ENCODE measurements around the gene OSGIN1.

Gene OSGIN1

DNA sequence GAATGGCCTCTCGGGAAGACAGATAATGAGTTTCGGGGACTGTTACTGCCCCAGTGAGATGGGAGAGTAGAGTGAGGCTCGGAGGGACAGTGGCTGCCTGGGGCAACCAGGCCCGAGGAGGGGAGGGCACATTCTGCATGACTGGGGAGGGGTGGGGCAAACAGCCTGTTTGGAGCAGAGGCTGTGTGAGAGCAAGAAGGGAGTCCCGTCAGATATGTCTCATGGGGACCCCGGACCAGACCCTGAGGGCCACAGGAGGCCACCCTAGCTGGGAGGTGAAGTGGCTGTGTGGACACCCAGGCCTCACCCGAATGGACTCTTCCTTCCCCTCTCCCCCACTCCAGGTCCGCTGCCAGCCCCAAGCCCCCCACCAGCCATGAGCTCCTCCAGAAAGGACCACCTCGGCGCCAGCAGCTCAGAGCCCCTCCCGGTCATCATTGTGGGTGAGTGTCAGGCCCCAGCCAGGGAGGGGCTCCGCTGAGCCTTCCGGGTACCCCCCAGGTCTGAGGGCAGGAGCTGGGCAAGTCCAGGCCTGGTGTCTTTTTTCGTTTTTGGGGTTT, 4.3 kb downstream of the OSGIN1 start:
- DNase-seq (ENCODE audit: low spot score), result no peak

DNA sequence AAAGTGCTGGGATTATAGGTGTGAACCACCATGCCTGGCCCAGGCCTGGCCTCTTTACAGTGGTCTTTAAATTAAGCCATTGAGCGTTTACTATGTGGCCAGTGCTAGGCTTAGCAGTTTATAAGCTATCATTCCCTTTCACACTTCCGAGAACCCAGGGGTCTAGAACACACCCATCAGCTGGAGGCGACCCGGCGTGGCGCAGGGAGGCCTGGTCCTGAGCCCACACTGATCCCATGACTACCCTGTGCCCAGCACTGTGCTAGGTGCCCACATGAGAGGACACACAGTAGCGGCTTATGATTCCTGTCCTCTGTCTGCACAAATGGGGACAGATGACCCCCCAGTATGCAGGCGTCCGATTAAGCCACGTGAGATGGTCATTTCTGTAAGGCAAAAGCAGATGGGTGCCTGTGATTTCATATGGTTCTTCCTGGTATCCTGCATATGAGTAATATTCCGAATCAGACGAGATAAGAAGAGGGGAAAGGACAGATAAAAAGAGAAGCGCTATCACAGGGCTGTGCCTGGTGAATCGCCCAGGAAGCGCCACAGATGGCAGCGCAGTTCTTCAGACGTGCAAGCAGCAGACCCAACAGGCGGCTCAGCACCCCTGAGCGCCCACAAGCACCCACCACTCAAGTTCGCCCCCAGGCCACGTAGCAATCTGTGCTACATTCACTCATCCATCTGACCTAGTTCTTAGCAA, 5.3 kb downstream of the OSGIN1 start:
- no peak for DNase-seq (ENCODE audit: low spot score)

- DNase-seq (ENCODE audit: low spot score), result no peak
These were observed 6.0 kb downstream of the OSGIN1 start for GRCh38 chr16:83958846-83959565.

DNA sequence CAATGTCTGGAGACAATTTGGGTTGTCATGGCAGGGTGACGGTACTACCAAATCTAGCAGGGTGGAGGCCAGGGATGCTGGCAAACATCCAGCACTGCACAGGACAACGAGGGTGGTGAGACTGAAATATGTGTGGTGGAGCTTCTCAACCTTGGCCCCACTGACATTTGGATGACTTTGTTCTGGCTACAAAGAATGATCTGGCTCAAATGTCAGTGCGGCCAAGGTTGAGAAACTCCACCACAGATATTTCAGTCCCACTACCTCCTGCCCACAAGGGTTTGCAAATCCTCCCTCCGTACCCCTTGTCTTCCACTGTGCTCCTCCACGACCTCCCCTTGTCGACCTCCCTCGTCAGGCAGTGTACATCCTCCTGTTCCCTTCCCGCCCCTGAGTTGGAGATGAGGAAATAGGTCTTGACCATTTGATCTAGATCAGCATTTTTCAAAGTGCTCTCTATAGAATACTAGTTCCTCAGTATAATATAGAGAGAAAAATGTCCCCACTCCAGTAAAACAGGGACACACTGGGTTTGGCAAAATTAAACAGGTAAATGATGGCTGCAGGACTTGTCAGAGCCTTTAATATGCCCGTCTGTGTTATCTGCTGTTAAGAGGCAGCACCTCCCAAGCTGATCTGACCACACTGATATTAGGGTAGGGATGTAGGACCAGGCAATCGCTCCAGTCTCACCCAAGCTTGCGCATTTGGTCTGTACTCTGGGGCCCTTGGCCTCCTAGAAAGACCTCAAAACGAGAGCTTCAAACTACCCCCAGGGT, 6.8 kb downstream of the OSGIN1 start:
- no peak for DNase-seq (ENCODE audit: low spot score)

- no peak for DNase-seq (ENCODE audit: low spot score)
These were observed 7.6 kb downstream of the OSGIN1 start for GRCh38 chr16:83960521-83961249.

DNA sequence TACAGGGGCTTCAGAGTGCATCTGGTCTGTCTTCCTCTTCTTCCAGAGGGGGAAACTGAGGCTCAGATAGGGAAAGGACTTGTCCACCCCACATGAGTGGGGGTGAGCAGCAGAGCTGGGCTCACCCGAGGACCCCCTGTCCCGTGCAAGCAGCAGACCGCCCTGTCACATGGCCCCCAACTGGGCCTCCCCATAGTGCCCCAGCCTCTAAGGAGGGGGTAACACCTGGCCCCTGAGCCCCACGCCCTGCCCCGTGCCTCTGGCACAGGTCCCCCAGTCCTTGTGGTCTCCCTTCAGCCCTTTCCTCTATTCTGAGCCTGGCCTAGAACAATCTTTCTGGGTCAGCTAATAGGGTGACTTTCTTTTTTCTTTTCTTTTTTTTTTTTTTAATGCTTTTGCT, 8.6 kb downstream of the OSGIN1 start:
- no peak for DNase-seq (ENCODE audit: low spot score)

DNA sequence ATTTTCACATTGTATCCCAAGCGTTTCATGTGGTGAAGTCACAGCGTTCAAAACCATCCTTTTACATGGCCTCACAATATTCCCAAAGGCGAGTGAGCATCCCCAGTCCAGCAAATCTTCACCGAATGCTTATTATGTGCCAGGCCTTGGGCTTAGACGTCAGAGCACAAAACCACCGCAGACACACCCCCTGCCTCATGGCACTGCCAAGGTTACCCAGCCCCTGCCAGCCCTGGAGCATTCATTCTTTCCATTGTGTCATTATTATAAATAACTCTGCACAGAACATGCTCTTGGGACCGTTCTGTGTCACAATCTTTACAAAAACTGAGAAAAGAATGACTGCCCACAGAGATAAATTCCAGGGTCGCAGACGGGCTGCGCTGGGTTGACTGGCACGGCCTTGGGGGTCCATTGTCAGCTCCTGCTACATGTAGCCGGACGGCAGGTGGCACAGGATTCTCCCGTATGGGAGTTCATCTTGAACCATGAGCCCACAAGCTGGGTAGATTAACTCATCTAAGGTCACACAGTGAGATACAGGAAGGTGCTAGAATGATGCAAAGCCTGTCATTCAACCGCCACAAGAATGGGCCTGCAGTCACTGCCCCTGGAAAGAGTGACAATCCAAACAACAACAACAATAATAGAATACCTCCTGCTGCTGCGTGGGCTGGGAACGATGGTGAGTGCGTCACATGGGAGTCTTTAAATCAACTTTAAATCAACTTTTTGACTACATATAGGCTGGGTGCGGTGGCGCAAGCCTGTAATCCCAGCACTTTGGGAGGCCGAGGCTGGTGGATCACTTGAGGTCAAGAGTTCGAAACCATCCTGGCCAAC, 10.5 kb downstream of the OSGIN1 start:
- no peak for DNase-seq (ENCODE audit: low spot score)

GRCh38 chr16:83964684-83965443, 11.8 kb downstream of the OSGIN1 start:
- DNase-seq (ENCODE audit: low spot score), result no peak

DNA sequence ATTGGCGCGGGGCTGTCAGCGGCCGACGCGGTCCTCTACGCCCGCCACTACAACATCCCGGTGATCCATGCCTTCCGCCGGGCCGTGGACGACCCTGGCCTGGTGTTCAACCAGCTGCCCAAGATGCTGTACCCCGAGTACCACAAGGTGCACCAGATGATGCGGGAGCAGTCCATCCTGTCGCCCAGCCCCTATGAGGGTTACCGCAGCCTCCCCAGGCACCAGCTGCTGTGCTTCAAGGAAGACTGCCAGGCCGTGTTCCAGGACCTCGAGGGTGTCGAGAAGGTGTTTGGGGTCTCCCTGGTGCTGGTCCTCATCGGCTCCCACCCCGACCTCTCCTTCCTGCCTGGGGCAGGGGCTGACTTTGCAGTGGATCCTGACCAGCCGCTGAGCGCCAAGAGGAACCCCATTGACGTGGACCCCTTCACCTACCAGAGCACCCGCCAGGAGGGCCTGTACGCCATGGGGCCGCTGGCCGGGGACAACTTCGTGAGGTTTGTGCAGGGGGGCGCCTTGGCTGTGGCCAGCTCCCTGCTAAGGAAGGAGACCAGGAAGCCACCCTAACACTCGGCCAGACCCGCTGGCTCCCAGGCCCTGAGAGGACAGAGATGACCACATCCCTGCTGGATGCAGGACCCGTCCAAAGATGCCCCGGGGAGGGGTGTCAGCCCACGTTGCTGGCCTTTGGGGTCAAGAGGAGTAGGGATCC, 12.6 kb downstream of the OSGIN1 start:
- no peak for DNase-seq (ENCODE audit: low spot score)

GRCh38 chr16:83966153-83966696, 13.2 kb downstream of the OSGIN1 start:
- DNase-seq (ENCODE audit: low spot score), result no peak

DNA sequence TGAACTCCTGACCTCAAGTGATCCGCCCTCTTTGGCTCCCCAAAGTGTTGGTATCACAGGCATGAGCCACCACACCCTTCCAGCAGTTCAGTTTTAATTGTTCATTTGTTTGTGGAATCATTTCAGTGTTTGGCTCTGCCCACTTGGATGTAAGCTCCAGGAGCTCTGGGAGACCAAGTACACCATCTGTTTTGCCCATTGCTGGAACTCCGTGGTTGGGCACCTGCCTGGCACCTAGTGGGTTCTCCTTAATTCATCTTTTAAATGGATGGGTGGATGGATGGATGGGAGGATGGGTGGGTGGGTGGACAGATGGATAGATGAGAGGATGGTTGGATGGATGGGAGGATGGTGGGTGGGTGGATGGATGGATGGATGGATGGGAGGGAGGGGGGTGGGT, 14.1 kb downstream of the OSGIN1 start:
- no peak for DNase-seq (ENCODE audit: low spot score)

DNA sequence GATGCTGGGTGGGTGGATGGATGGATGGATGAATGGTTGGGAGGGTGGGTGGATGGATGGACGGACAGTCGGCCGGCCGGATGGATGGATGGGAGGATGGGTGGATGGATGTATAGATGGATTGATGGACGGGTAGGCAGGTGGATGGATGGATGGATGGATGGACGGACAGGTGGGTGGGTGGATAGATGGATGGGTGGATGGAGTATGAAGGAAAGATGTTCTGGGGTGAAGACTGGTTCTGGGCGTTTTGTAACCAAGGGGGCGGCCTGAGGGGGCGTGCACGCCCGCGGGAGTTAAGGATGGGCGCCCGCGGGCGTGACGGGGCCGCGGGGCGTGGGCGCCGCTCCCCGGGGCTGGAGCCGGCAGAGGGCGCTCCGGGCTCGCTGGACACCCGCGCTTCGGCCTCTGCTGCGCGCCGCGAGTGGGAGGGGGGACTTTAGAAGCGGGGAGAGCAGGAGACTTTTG, 14.8 kb downstream of the OSGIN1 start, which contains the start of gene NECAB2:
Gene NECAB2 (plus strand): TSS at position 407 of the 468 bp plus-strand sequence. CDS start 405 bp downstream, outside the sequence.
- peak; percentile 27 for DNase-seq (ENCODE audit: low spot score)

DNA sequence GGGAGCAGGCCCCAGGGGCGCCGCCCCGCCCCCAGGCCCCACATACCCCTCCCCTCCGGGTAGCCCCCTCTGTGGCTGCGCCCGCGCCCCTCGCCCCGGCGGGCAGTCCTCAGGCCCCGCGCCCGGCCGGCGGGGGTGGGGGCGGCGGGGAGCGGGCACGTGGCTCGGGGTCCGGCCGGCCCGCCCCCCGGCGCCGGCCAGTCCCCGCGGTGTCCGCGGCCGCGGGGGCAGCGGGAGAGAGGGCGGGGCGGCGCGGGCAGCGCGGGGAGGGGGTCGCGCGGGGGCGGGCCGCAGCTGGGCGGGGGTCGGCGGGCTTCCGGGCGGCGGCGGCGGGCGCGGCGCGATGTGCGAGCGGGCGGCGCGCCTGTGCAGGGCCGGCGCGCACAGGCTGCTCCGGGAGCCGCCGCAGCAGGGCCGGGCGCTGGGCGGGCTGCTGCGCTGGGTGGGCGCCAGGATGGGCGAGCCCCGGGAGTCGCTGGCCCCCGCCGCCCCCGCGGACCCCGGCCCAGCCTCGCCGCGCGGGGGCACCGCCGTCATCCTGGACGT, 15.3 kb downstream of the OSGIN1 start:
- DNase-seq (ENCODE audit: low spot score), result no peak

DNA sequence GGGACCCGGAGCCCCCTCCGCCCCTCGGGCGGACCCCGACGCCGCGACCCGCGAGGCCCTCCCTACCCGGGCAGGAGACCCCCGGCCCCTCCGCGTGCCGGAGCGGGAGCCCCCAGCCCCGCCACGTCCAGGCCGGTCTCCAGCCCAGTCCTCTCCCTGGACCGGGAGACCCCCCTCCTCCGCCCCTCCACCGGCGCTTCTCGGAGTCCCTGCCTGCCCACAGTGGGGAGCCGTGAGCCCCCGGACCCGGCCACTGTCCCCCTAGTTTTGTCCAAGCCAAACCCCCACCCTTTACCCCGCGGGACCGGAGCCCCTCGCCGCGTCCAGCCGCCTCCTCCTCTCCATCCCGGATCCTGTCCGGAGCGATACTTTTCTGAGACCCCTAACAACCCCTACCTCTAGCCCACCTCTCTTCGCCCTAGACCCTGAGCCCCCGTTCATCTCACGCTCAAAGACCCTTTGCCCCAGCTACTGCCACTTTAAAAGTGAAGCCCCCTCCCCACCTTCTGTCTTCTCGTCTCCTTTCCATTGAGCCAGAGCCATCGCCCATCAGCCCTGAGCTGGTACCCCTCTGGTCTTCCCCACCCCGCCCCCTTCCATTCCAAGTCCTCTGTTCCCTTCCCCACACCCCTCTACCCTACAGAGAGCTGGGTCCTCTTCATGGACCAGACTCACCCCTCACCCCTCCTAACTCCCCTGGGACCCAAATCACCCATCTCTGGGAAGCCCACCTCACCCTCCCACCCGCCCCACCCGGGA, 16.0 kb downstream of the OSGIN1 start:
- DNase-seq (ENCODE audit: low spot score), result no peak

DNA sequence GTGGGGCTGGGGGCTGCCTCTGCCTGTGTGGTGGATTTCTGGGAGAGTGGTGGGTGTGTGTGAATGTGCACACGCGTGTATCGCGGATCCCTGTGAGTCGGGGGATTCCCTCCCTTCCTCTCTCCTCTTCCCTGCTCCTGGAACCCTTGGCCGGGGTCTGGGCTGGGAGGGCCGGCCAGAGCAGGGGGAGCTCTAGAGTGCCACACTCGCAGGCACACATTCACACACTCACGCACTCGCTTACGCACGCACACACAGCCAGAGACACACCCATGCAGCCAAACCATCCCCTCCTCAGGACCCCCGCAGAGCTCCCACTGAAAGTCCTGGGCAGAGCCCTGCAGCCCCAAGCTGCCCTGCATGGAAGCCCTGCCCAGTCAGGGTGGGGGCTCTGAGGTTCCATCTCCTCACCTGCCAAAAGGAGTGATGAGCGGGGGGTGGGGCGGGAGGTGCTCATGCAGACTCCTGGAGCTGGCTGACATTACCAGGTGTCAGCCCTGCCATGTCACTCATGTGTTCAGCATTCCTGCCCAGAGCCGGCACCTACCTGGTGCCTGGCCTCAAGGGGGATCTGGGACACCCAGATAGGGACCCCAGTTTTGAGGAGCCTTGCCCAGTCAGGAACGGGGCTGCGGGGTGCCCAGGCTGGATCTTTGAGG, 16.9 kb downstream of the OSGIN1 start:
- no peak for DNase-seq (ENCODE audit: low spot score)

DNA sequence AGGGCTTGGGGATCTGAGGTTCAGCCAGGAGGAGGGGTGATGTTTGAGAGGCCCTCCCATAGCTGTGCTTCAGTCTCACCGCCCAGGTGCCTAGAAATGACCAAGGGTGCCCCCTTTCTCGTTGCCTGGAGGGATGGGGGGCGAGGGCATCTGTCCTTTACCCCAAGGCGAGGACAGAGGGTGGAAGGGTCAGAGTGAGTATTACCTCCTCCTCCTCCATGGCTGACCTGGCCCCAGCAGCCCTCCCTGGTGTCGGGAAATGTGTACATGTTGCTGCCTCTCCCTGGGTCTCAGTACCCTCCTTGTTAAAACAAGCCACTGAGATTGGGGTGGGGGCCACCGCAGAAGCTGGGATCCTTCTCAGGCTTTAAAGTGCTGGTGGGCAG, 17.4 kb downstream of the OSGIN1 start:
- no peak for DNase-seq (ENCODE audit: low spot score)

All from kidney tubule cell (primary cell).